GM20000 (cell line): ENCODE measurements around the gene C13orf46.

ENCODE experiments used
- DNase-seq: peaks from one replicate; pipeline ENCODE4 v3.0.0; 2012; ENCODE audit warnings: low spot score
- CTCF ChIP-seq: IDR thresholded peaks from 2 replicates; pipeline ENCODE4 v1.5.1; 2012; ENCODE audit warnings: mild to moderate bottlenecking, control low read depth; ENCODE audit errors: extremely low read depth, missing control alignments

Gene C13orf46

DNA sequence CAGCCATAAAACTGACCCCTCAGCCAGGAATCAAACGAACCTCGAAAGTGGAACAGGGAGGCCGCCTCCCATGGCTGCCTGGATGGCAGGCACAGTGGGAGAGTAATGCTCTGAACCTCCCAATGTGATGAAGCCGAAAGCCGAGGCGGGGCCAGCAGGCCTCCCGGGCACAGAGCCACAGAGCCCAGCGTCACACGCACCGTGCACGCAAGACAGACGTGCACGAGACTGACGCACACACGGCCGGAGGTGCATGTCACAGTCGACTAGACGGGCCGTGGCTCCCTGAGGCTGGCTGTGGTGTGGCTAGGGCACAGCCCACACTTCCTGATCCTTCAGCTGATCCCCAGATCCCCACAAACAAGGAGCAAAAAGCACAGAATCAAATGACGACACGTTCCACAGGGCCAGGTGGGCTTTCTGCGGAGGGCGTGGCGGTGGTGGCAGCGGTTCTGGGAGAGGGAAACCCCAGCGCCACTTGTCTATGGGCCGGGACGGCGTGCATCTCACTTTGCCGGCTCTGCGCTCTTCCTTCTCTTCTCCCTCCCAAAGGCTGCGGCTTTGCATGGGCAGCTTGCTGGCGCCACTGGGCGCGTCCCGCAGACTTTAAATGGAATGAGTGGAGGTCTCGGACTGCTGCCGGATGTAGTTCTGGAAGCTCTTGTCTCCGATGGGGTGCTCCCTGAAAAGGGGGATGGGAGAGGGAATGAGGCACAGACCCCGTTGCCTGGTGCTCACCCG, 5.0 kb upstream of the C13orf46 start:
- no peak for TF ChIP-seq CTCF
- DNase-seq = no peak

GRCh38 chr13:113977976-113978375, 4.1 kb upstream of the C13orf46 start:
- no peak for DNase-seq
- no peak for TF ChIP-seq CTCF

DNA sequence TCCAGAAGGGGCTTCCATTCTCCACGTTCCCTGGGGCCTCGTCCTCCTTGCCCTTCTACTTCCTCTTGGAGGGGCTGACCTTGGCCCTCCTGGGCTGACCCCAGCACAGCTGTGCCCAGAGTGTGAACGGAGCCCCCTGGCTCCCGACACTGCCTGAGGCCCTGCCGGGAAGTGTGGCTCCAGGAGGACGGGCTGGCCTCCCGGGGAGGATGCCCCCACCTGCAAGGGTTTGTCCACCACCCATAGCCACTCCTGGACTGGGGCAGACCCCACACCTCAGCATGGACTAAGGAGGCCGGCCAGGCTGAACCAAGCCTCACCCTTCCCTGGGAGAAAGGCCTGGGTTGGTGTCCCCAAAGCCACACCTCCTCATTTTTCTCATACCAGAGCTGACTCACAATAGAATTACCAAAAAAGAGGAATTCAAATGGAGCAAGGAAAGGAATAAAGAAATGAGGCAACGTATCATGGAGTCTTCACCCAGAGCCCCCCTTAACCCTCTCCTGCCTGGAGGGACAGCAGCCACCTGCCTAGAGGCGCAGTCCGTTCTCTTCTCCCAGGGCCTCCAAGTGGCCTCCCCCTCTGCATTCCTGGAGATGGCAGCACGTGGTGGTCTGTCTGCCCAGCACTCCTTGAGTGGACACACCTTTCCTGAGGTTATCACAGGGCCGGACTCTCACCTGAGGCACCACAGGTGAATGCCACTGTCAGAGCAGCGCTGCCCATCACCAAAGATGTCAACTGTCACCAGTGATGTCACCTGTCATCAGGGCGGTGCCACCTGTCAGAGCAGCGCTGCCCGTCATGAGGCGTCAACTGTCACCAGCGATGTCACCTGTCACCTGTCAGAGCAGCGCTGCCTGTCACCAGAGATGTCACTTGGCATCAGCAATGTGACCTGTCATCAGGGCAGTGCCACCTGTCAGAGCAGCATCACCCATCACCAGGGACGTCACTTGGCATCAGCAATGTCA, 3.1 kb upstream of the C13orf46 start:
- no peak for DNase-seq

GRCh38 chr13:113975416-113975815, 1.5 kb upstream of the C13orf46 start:
- no peak for DNase-seq

More for the DNA sequence above, 3.1 kb upstream of the C13orf46 start:
- no peak for TF ChIP-seq CTCF

DNA sequence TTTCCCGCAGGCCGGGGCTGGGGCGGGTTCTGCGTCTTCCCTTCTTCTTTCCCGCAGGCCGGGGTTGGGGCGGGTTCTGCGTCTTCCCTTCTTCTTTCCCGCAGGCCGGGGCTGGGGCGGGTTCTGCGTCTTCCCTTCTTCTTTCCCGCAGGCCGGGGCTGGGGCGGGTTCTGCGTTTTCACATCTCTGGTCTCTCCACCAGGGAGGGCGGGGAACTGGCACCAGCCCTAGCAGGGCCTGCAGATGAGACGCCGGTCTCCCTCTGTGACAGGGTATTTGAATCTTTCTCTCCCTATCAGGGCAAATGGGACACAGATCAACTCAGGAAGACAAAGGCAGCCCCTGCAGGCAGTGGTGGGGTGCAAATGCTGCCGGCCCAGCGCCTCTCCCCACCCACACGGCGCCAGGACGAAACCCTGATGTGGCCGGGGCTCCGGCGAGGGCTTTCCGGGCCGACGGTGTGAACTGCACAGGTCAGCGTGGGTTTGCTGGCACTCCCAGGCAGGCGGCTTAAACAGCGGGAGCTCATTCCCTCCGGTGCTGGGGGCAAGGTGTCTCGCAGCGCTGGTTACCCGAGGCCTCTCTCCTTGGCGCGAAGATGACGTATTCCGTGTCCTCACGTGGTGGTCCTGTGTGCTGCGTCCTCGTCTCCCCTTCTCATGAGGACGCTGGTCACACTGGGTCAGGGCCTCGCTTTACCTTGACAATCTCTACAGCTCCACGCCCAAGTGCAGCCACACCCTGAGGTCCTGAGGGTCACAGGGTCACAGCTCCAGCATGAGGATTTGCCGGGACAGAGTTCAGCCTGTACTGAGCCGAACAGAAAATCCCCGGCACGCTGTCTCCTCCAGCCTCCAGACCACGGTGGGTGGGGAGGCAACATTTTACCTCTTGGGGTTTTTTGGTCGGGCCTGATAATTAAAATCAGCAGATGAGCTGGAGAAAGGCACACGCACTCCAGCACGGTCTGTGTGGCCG, 717 bp upstream of the C13orf46 start:
- no peak for DNase-seq
- no peak for TF ChIP-seq CTCF

More at GRCh38 chr13:113975416-113975815, 1.5 kb upstream of the C13orf46 start:
- no peak for TF ChIP-seq CTCF

DNA sequence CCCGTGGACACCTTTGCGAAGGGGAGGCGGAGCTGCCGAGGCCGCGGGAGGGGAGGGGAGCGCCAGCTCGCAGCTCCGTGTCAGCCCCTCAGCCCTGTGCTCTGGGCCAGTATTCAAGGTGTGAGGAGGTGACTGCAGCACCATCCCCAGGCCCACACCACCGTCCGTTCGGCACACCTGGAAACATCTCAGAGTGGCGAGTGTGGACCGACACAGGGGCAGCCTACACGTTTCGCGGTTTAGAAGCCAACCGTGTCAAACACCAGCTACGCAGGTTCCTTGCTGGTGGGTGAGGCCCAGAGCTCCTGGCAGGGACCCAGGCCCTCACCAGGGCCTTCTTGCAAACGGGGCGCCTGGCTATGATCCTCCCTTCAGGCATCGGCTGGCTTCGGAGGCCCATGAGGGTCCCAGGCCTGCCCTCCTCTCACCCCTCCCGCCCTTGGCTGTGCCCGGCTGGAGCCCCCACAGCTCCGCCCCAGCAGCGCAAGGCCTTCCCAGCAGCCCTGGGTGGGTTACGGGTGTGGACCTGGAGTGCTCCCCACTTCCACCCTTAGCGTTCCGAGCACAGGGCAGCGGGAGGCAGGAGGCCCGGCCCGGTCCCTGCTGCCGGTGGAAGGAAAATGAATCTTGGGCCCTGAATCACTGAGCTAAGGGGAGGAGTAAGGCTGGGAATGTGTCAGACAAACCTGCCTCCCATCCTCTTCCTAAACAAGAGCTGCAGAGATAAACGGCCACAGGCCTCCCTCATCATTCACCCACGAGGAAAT, 1.2 kb downstream of the C13orf46 start:
- DNase-seq = no peak
- no peak for TF ChIP-seq CTCF
